Measurements from ENCODE around the gene NEK5.
"Not testable (repeated sequence)": the region's sequence is repeated elsewhere in the genome, so short reads cannot be mapped to it uniquely, and the experiment has no call there.

NEK5 gene

DNA sequence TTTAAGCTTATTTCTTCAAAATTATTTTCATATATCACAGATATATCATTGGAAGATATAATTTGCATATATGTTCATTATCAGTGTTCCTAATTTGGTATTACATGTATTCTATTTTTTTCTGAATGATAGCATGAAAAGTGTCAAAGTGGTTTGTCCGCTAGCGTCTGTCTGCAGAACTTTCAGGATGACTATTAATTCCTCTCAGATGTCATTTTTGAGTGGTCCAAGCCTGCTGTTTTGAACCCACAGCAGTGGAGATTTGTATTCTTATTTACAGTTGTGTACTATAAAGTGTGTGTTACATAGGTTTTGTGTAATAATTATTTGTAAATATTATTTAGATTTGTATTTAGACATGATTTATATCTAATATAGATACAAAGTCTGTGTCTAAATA is 95.8 kb downstream of the NEK5 start:
- TF ChIP-seq EZH2 (IDR thresholded peaks at IDR 0.05; ENCODE audit: borderline replicate concordance, low read depth, low read length, severe bottlenecking): no peak
- TF ChIP-seq, protein P1, sequence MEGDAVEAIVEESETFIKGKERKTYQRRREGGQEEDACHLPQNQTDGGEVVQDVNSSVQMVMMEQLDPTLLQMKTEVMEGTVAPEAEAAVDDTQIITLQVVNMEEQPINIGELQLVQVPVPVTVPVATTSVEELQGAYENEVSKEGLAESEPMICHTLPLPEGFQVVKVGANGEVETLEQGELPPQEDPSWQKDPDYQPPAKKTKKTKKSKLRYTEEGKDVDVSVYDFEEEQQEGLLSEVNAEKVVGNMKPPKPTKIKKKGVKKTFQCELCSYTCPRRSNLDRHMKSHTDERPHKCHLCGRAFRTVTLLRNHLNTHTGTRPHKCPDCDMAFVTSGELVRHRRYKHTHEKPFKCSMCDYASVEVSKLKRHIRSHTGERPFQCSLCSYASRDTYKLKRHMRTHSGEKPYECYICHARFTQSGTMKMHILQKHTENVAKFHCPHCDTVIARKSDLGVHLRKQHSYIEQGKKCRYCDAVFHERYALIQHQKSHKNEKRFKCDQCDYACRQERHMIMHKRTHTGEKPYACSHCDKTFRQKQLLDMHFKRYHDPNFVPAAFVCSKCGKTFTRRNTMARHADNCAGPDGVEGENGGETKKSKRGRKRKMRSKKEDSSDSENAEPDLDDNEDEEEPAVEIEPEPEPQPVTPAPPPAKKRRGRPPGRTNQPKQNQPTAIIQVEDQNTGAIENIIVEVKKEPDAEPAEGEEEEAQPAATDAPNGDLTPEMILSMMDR (IDR thresholded peaks at IDR 0.05; ENCODE audit: borderline replicate concordance, extremely low read depth, low read length, poor library complexity, severe bottlenecking): no peak

DNA sequence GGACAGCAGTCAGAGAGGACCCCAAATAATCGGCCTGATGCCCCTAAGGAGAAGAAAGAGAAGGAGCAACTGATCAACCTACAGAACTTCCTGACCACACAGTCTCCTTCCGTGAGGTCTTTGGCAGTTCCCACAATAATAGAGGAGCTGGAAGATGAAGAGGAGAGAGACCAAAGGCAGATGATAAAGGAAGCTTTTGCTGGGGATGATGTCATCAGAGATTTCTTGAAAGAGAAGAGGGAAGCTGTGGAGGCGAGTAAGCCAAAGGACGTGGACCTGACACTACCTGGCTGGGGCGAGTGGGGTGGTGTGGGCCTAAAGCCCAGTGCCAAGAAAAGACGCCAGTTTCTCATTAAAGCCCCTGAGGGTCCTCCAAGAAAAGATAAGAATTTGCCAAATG is 98.5 kb downstream of the NEK5 start:
- not testable (repeated sequence) for H3K4me3 ChIP-seq (ENCODE audit: low read depth in 1 of 2, low read length in 2 of 2); H3K27ac ChIP-seq (ENCODE audit: low read length); H3K4me1 ChIP-seq (ENCODE audit: insufficient read depth, low read length); H3K9me3 ChIP-seq (ENCODE audit: insufficient read depth, low read length, severe bottlenecking); DNase-seq; H3K4me2 ChIP-seq (ENCODE audit: insufficient read depth, low read length); ATAC-seq (ENCODE audit: insufficient read depth, low read depth); H3K79me2 ChIP-seq (ENCODE audit: insufficient read depth, low read length); H3K27me3 ChIP-seq (ENCODE audit: insufficient read depth, low read length, poor library complexity); H2AFZ ChIP-seq (ENCODE audit: low read depth, low read length); H3K9ac ChIP-seq (ENCODE audit: low read depth, low read length)
- Histone ChIP-seq H3K36me3 (ENCODE audit: insufficient read depth, low read length) (peaks cover 22% of the 10 kb centered on the region; the same call in 1 of the 2 replicates), H4K20me1 (ENCODE audit: insufficient read depth, low read length) (peaks cover 15% of the 10 kb centered on the region)

More for the DNA sequence above, 95.8 kb downstream of the NEK5 start:
- peaks cover 4% of the 10 kb centered on the region; the same call in 1 of the 2 replicates for H4K20me1 ChIP-seq (ENCODE audit: insufficient read depth, low read length)
- H3K9me3 ChIP-seq (ENCODE audit: insufficient read depth, low read length, severe bottlenecking): no peaks in the 10 kb centered on the region
- H2AFZ ChIP-seq (ENCODE audit: low read depth, low read length): no peak overlapping the region
- no peak overlapping the region for H3K27ac ChIP-seq (ENCODE audit: low read length)
- no peaks in the 10 kb centered on the region for H3K79me2 ChIP-seq (ENCODE audit: insufficient read depth, low read length)
- no peak overlapping the region for H3K9ac ChIP-seq (ENCODE audit: low read depth, low read length)
- H3K4me2 ChIP-seq (ENCODE audit: insufficient read depth, low read length): no peak overlapping the region
- H3K4me3 ChIP-seq (ENCODE audit: low read depth in 1 of 2, low read length in 2 of 2): no peak overlapping the region
- no peak for ATAC-seq (ENCODE audit: insufficient read depth, low read depth)
- peaks cover 2% of the 10 kb centered on the region; the same call in 1 of the 2 replicates for H3K36me3 ChIP-seq (ENCODE audit: insufficient read depth, low read length)
- H3K4me1 ChIP-seq (ENCODE audit: insufficient read depth, low read length): no peaks in the 10 kb centered on the region
- H3K27me3 ChIP-seq (ENCODE audit: insufficient read depth, low read length, poor library complexity): no peaks in the 10 kb centered on the region
- no peak for DNase-seq

DNA sequence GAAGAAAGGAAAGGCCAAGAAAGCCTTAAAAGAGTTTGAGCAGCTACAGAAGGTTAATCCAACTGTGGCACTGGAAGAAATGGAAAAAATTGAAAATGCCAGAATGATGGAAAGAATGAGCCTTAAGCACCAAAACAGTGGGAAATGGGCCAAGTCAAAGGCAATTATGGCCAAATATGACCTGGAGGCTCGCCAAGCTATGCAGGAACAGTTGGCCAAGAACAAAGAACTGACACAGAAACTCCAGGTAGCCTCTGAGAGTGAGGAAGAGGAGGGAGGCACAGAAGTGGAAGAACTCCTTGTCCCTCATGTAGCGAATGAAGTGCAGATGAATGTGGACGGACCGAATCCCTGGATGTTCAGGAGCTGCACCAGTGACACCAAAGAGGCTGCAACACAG is 99.3 kb downstream of the NEK5 start:
- no peak overlapping the region for H3K27ac ChIP-seq (ENCODE audit: low read length)
- H4K20me1 ChIP-seq (ENCODE audit: insufficient read depth, low read length): peaks cover 15% of the 10 kb centered on the region
- no peak overlapping the region for H3K4me3 ChIP-seq (ENCODE audit: low read depth in 1 of 2, low read length in 2 of 2)
- no peaks in the 10 kb centered on the region for H3K27me3 ChIP-seq (ENCODE audit: insufficient read depth, low read length, poor library complexity)
- H3K9ac ChIP-seq (ENCODE audit: low read depth, low read length): no peak overlapping the region
- H3K9me3 ChIP-seq (ENCODE audit: insufficient read depth, low read length, severe bottlenecking): no peaks in the 10 kb centered on the region
- TF ChIP-seq EZH2 (IDR thresholded peaks at IDR 0.05; ENCODE audit: borderline replicate concordance, low read depth, low read length, severe bottlenecking): no peak
- TF ChIP-seq, protein P1 (IDR thresholded peaks at IDR 0.05; ENCODE audit: borderline replicate concordance, extremely low read depth, low read length, poor library complexity, severe bottlenecking): no peak
- ATAC-seq (ENCODE audit: insufficient read depth, low read depth): no peak
- H3K4me2 ChIP-seq (ENCODE audit: insufficient read depth, low read length): no peak overlapping the region
- H3K79me2 ChIP-seq (ENCODE audit: insufficient read depth, low read length): peaks cover 4% of the 10 kb centered on the region
- H2AFZ ChIP-seq (ENCODE audit: low read depth, low read length): no peak overlapping the region
- peaks cover 29% of the 10 kb centered on the region; the same call in 1 of the 2 replicates for H3K36me3 ChIP-seq (ENCODE audit: insufficient read depth, low read length)
- no peaks in the 10 kb centered on the region for H3K4me1 ChIP-seq (ENCODE audit: insufficient read depth, low read length)
- no peak for DNase-seq

DNA sequence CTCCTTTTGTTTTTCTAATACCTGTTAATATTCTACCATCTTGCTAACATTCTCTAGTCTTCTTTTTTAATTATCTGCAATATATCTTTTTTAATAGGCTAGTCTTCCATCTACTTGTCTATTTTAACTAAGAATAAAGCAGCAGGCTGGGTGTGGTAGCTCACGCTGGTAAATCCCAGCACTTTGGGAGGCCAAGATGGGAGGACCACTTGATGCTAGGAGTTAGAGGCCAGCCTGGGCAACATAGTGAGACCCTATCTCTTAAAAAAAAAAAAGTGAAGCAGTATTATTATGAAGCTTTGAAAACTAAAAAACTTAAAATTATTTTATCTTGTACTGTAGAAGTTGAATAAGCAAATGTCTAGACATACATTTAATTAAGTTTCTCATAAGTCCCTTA is 101.0 kb downstream of the NEK5 start:
- H3K4me3 ChIP-seq (ENCODE audit: low read depth in 1 of 2, low read length in 2 of 2): no peak overlapping the region
- H2AFZ ChIP-seq (ENCODE audit: low read depth, low read length): no peak overlapping the region
- H3K27ac ChIP-seq (ENCODE audit: low read length): no peak overlapping the region
- no peaks in the 10 kb centered on the region for H3K9me3 ChIP-seq (ENCODE audit: insufficient read depth, low read length, severe bottlenecking)
- no peak overlapping the region for H3K9ac ChIP-seq (ENCODE audit: low read depth, low read length)
- H3K27me3 ChIP-seq (ENCODE audit: insufficient read depth, low read length, poor library complexity): no peaks in the 10 kb centered on the region
- DNase-seq: no peak
- no peak for ATAC-seq (ENCODE audit: insufficient read depth, low read depth)
- H3K4me2 ChIP-seq (ENCODE audit: insufficient read depth, low read length): no peak overlapping the region
- peaks cover 43% of the 10 kb centered on the region; the same call in 1 of the 2 replicates for H3K36me3 ChIP-seq (ENCODE audit: insufficient read depth, low read length)
- peaks cover 4% of the 10 kb centered on the region for H3K79me2 ChIP-seq (ENCODE audit: insufficient read depth, low read length)
- TF ChIP-seq, protein P1 (IDR thresholded peaks at IDR 0.05; ENCODE audit: borderline replicate concordance, extremely low read depth, low read length, poor library complexity, severe bottlenecking): no peak
- TF ChIP-seq EZH2 (IDR thresholded peaks at IDR 0.05; ENCODE audit: borderline replicate concordance, low read depth, low read length, severe bottlenecking): no peak
- peaks cover 15% of the 10 kb centered on the region for H4K20me1 ChIP-seq (ENCODE audit: insufficient read depth, low read length)
- no peaks in the 10 kb centered on the region for H3K4me1 ChIP-seq (ENCODE audit: insufficient read depth, low read length)
